Lung (tissue), 12 donors: Measurements from ENCODE around the gene ENAM. TPM values are rescaled to one million over a fixed set of nuclear protein-coding genes. Genes with fewer than 3 reads are reported as not detected.

ENCODE experiments used
- ATAC-seq: fragments of 200-7000 bp; cut with Tn5 transposase; one replicate; pipeline ENCODE4 v1.9.1; 2020; ENCODE audit warnings: moderate number of reproducible peaks; ENCODE audit not compliant: insufficient read depth, low FRiP score
- DNase-seq, 3 donors: peaks; one replicate each; pipeline ENCODE4 v3.0.0-alpha.2; 2013 to 2017
- H3K27ac ChIP-seq, 2 donors: one replicate each; pipeline ENCODE4 v1.5.1; 2013; ENCODE audit warnings: mild to moderate bottlenecking in 2 of 2, moderate library complexity in 2 of 2, control low read depth in 1 of 2, inconsistent platforms in 1 of 2, low read depth in 1 of 2, low read length in 1 of 2
- H3K27me3 ChIP-seq, 3 donors: one replicate each; pipeline ENCODE4 v1.5.1; 2013; ENCODE audit warnings: low read length in 2 of 3; ENCODE audit not compliant: control insufficient read depth in 3 of 3, insufficient read depth in 3 of 3
- H3K36me3 ChIP-seq, 4 donors: one replicate each; pipeline ENCODE4 v1.5.1; 2013; ENCODE audit warnings: low read length in 4 of 4, mild to moderate bottlenecking in 1 of 4, moderate library complexity in 1 of 4; ENCODE audit not compliant: control insufficient read depth in 4 of 4, insufficient read depth in 4 of 4
- H3K4me1 ChIP-seq, 5 donors: one replicate each; pipeline ENCODE4 v1.5.1; 2013; ENCODE audit warnings: low read length in 5 of 5, mild to moderate bottlenecking in 2 of 5, moderate library complexity in 1 of 5; ENCODE audit not compliant: control insufficient read depth in 5 of 5, insufficient read depth in 5 of 5
- H3K4me3 ChIP-seq: one replicate; pipeline ENCODE4 v1.5.1; 2013; ENCODE audit warnings: mild to moderate bottlenecking, control low read depth, moderate library complexity
- H3K9ac ChIP-seq, 2 donors: one replicate each; pipeline ENCODE4 v1.5.1; 2013; ENCODE audit warnings: low read length in 2 of 2, control low read depth in 1 of 2; ENCODE audit not compliant: insufficient read depth in 1 of 2
- H3K9me3 ChIP-seq, 4 donors: one replicate each; pipeline ENCODE4 v1.5.1; 2013; ENCODE audit warnings: low read length in 3 of 4, mild to moderate bottlenecking in 1 of 4, moderate library complexity in 1 of 4; ENCODE audit not compliant: control insufficient read depth in 4 of 4, insufficient read depth in 3 of 4
- CTCF ChIP-seq: IDR thresholded peaks from 2 replicates; pipeline ENCODE4 v1.5.1; 2012; ENCODE audit warnings: mild to moderate bottlenecking; ENCODE audit errors: control extremely low read depth, extremely low read depth
- WGBS, 2 donors: extraction: QIAGEN DNeasy Blood & Tissue Kit; methylation state at CpG; one replicate each; pipeline ENCODE4 v1.1.7; 2013; 5-methylcytosine and 5-hydroxymethylcytosine counted together
- polyA plus RNA-seq, 2 donors: library from polyadenylated mRNA; stranded (reverse); fragments of 200-250 nt; gene quantifications; one replicate each; pipeline ENCODE4 v1.2.1, GENCODE V29; 2013
- total RNA-seq, 2 donors: library from RNA; depleted of rRNA in 1 of 2; stranded (reverse); fragments of >200 nt in 1 of 2; gene quantifications; one replicate each; pipeline ENCODE4 v1.2.1, GENCODE V29; 2014 to 2021
- donor health status: control.
- donor health status: control.
- donor health status: Bipolar disorder and iron deficiency.
- donor health status: healthy.
- donor health status: DM: yes; HTN: yes; CAD: no.

ENAM gene
- total and polyA plus RNA-seq, 4 donors: 0.06 to 0.28 (median 0.09) TPM

DNA sequence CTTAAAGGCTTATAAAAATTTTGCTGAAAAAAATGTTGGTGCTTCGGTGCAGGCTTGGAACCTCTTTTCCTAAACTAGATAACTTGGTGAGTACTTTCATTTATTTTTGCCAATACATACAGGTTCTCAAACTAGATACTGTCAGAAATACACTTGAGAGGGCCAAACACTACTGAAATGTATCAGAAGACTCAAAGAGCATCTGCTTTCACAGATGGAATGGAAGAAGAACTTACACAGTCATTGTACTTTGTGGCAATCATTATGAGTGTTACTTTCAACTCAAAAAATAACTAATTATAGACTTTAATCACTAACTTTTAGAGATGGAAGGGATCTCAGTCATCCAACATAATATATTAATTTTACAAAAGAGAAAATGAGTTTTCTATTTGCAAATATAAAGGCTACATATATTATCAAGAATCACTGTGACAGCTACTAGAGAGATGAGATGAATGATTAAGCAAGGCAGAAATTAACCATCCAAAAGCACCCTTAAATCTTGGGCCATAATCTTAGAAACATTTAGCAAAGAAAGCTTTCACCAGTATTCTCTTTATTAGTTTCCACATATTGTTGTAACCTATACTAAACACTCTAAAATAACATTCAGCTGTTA, 1.0 kb downstream of the ENAM start:
- DNase-seq (no peak), ATAC-seq (no peak)
- H3K9ac ChIP-seq: no peak overlapping the region
- no peak overlapping the region for H3K4me3 ChIP-seq
- TF ChIP-seq CTCF: no peak
- H3K27ac ChIP-seq: no peak overlapping the region
- H3K9me3 ChIP-seq: peaks cover 0 to 2% (median 0%) of the 10 kb centered on the region in 4 donors
- no peaks in the 10 kb centered on the region for H3K27me3 ChIP-seq
- no peaks in the 10 kb centered on the region for H3K4me1 ChIP-seq
- WGBS, 2 donors: 95 to 97% methylated on average over 1 of the region's 1 CpG
- no peaks in the 10 kb centered on the region for H3K36me3 ChIP-seq

DNA sequence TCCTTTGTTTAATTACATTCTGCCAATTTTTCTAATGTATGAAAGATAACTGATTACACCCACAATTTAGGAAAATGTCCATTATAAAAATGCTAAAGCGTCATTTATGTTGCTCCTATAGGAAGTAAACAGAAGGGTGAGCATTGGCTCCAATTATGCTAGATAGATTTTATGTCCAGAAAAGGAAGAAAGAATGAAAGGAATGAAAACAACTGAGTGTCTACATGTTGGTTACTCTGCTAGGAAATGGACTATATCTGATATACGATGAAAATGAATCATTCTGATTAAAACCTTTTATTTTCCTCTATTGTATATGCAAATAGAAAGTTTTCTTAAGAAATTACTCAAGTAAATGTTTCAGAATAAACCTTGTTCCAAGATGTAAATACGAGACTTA, 1.6 kb downstream of the ENAM start:
- TF ChIP-seq CTCF: no peak
- WGBS, 2 donors: 70 to 82% methylated on average over 3 of the region's 3 CpGs
- no peaks in the 10 kb centered on the region for H3K4me1 ChIP-seq
- no peak overlapping the region for H3K4me3 ChIP-seq
- no peak overlapping the region for H3K9ac ChIP-seq
- no peaks in the 10 kb centered on the region for H3K27me3 ChIP-seq
- peaks cover 0 to 2% (median 0%) of the 10 kb centered on the region in 4 donors for H3K9me3 ChIP-seq
- DNase-seq (no peak), ATAC-seq (no peak)
- H3K27ac ChIP-seq: no peak overlapping the region
- H3K36me3 ChIP-seq: no peaks in the 10 kb centered on the region

DNA sequence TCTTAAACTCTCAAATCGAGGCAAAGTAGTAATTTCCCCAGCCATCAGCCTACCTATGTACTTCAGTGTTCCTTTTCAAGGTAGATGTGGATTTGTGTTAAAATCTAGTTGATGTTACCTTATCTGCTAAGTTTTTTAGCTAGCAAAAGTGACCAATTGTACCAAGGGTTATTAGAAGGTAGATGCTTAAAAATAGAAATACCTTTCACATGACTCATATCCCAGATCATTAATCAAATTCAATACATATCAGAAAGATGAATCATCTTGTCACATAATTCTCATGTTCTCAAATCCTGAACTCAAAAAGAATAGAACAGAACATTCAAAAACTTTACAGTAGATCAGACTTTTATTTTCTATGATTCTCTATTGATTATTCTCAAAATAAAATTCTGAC, 3.5 kb downstream of the ENAM start:
- no peak for TF ChIP-seq CTCF
- WGBS, 2 donors: 87 to 91% methylated on average over 1 of the region's 1 CpG
- ATAC-seq: no peak

DNA sequence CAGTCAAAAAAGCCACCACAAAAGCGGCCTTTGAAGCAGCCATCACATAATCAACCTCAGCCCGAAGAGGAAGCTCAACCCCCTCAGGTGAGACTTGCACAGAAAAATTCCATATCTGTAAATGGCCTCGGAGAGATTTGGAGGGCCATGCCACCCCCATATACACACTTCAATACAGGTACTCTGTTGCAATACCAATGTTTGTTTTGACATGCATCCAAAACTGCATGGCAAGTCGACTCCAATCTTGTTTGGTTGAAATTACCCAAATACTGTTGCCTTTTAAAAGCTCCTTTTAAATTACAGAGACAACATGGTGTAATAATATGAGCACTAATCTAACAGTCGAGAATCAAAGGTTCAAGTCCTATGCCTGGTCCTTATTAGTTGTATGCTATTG, 5.9 kb downstream of the ENAM start:
- no peak for ATAC-seq
- WGBS, 2 donors: 80 to 86% methylated on average over 5 of the region's 5 CpGs
- Histone ChIP-seq H3K36me3 (no peaks in the 10 kb centered on the region), H3K4me1 (peaks cover 0 to 8% (median 0%) of the 10 kb centered on the region in 5 donors), H3K27ac (no peak overlapping the region), H3K27me3 (no peaks in the 10 kb centered on the region), H3K4me3 (no peak overlapping the region), H3K9ac (no peak overlapping the region), H3K9me3 (peaks cover 0 to 2% (median 0%) of the 10 kb centered on the region in 4 donors)
- TF ChIP-seq CTCF: no peak
- no peak for DNase-seq

More for the DNA sequence above, 3.5 kb downstream of the ENAM start:
- DNase-seq: no peak
- H3K9me3 ChIP-seq: peaks cover 0 to 2% (median 0%) of the 10 kb centered on the region in 4 donors
- H3K27me3 ChIP-seq: no peaks in the 10 kb centered on the region
- H3K36me3 ChIP-seq: no peaks in the 10 kb centered on the region
- no peak overlapping the region for H3K4me3 ChIP-seq
- no peak overlapping the region for H3K27ac ChIP-seq
- no peak overlapping the region for H3K9ac ChIP-seq
- H3K4me1 ChIP-seq: peaks cover 0 to under 1% (median 0%) of the 10 kb centered on the region in 5 donors
